Fibroblast of upper back skin (primary cell): ENCODE data around the gene CASZ1.

Experiments used
- DNase-seq: peaks from one replicate; pipeline ENCODE4 v3.0.0-alpha.2; 2013

The CASZ1 gene

DNA sequence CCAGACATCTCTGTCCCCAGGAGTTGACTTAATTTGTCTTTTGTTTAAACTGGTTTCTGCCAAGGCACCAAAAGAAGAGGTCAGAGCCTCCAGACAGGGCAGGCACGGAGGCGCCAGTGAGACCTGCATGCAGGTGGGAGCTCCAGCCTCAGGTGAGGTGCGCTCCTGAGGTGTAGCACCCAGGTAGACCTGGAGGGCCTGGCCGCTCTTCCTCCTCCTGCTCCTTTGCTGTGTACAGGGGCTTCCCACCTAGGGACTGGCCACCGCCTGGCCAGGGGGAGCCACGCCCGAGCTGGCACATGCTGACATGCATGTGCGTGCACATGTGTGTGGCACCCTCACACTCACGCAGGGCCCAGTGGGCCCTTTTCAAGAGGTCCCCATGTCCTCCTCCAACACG, 163.0 kb downstream of the CASZ1 start:
- DNase-seq: no peak

DNA sequence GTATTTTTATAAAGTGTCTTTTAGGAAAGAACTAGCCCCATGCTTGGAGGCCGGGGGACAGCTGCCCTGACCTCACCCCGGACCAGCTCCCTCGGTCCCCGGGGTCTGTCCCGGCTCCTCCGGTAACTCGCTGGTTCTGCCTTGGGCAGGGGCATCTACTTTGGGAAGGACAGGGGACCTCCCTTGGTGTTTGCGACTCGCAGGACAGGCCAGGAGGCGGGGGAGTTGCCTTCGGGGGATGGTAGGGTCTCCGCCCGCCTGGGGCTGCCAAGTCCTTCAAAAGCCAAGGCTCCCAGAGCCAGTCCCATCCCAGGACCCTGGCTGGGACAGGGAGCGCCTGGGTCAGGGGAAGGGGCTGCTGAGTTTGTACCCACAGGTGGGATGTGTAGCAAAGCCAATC, 163.8 kb downstream of the CASZ1 start:
- no peak for DNase-seq

DNA sequence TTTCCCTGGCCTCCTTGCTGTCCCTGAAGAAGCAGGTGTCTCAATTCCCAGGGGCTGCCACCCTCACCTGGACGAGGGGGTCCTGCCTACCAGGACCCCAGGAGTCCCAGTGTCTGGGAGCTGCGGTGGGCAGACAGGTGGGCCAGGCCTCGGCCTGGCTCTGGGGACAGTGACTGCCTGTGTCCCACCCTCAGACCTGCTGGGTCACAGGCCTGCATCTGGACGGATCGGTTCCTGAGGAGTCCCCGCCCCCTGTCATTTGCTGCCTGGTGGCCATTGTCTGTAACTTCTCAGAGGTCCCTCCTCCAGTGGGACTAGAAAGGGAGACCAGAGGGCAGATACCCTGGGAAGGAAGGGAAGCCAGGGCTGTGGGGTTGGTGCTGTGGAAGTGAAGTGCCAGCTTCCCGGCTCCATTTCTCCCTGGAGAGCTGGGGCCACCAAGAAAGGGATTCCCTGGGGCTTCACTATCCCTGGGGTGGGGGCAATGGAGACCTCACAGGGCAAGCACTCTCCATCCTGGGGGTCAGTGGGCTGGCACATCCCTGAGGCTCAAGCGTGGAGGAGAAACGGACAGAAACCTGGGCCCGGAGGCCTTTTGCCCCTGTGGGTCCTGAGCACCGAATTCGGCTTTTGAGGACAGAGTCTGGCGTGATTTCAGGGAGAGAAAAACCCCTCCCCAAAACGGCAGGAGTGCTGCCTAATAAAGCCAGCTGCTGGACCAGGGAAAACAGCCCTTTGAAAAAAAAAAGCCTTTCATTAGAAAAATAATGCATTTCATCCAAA, 164.4 kb downstream of the CASZ1 start:
- no peak for DNase-seq

DNA sequence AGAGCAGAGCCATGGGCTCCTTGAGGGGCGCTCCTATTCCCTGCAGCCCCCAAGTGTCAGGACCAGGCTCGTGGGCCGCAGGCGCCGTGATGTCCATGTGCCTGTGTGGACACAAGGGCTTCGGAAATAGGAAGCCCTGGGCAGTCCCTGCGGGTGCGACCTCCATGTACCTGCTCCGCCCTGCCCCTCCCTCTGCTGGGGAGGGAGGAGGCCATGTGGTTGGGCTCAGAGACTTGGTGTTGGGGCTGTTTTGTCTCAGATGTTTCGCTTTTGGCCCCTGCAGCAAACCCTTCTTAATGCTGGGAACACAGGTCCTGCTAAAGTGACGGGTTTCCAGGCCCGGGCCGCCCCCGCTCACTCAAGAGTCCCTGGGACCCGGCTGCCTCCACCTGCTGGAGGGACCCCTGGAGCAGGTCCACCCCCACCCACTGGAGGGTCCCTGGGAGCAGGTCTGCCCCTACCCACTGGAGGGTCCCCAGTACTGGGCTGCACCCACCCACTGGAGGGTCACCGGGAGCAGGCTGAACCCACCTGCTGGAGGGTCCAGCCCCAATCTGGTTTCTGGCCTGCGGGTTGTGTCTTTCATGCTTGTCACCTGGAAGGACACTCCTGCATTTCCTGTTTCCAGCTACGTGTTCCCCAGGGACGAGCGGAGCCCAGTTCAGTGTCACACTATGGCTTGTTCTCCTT, 165.2 kb downstream of the CASZ1 start:
- no peak for DNase-seq

DNA sequence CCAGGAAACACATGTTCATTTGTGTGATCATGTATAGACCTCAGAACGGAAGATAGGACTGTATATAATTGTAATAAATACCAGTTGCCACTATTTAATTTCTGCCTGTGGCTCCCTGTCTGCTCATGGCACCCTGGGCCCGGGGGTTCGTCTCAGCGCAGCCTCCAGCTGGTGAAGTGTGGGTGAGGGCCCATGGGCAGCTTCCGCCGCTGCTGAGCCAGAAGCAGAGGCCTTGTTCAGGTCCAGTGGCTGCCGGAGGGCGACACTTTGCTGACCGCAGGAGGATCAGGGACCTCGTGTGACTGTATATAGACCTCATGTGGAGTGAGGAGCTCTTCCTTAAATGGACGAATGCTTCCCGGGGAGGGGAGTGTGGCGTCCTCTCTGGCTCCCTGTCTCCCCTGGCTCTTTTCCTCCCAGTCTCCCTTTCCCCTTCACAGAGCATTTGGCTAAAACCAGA, 165.8 kb downstream of the CASZ1 start:
- no peak for DNase-seq

DNA sequence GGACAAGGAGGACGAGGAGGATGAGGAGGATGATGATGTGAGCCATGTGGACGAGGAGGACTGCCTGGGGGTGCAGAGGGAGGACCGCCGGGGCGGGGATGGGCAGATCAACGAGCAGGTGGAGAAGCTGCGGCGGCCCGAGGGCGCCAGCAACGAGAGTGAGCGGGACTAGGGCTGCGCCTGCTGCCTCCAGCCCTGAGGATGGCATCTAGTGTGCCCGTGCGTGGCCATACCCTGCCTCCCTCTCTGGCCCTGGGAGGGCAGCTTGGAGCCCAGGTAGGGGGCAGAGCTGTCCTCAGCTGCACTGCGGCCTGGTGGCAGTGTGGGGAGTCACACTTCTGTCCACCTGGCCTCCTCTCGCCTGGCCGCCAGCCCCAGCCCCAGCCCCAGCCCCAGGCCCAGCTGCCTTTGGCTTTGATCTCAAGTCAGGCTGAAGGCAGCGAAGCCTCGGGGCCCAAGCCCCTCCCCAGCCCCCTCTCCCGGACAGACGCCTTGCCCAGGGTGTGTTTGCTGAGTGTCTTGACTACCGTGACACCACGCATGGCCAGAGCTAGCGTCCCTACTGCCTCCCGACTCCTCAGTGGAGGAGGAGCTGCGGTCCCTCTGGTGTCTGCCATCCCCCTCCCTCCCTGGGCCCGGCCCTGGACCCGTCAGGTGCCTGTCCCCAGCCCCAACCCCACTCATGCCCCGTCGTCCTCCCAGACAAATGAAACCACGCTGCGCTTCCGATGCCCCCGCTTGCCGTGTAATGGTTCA, 166.5 kb downstream of the CASZ1 start:
- no peak for DNase-seq

DNA sequence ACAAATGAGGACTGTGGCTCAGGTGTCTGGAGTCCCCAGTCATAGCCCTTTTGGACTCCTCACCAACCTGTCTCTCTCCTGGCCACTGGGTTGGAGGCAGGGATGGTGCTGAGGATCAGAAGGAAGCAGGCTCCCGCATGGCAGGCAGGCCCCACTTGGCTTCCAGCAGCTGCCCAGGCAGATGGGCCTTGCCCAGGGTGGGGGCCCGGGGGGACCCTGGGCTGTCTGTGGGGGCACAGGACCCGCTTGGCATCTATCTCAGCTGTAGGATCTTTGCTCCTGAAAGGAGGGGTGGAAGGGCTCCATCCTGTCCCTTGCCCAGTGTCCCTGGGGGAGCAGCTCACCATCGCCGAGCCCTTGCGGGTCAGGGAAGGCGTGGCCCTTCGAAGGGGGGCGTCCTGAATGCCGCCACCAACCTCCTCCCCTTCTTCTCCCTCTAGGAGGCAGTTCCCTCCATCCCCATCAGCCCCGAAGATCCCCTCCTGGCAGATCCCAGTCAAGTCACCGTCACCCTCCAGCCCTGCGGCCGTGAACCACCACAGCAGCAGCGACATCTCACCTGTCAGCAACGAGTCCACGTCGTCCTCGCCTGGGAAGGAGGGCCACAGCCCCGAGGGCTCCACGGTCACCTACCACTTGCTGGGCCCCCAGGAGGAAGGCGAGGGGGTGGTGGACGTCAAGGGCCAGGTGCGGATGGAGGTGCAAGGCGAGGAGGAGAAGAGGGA, 167.2 kb downstream of the CASZ1 start:
- no peak for DNase-seq

DNA sequence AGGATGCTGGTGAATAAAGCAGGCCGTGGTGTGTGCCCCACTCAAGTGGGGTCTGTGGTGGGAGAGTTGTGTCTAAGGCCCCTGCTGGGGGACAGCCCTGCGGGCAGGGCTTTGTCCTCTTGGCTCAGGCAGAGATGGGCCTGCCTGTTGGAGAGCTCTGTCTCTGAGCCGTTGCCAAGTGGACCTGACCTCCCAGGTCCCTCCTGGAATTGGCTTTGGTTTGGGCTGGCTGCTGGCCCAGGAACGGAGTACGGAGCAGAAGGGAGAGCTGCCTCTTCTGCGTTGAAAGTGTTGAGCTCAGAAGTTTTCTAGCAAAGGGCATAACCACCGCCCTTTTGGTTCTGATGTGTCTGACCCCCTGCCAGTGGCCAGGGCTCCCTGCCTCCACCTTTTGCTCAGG, 167.8 kb downstream of the CASZ1 start:
- peak; percentile 40 for DNase-seq

DNA sequence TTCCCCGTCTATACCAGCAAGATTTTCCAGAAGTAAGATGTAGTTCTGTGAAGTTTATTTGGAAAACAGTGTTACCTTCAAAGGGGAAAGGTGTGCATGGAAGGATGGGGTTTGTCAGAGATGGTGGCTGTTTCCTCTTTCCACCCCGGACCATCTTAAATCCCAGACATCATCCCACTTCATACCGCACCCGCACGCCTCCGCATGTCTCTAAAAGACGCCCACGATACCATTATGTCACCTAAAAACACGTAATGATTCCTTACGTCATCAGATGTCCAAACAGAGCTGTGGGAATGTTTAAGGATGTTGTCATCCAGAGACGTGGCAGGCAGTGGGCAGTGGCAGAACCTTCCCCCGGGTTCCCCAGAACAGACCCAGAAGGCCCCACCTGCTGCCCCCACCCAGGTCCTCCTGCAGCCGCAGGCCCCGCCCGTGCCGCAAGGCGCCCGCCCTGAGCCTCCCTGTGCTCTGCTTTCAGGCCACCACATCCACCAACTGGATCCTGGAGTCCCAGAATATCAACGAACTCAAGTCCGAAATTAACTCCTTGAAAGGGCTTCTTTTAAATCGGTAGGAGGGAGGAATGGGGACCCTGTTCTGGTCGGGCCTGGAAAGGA, 169.5 kb downstream of the CASZ1 start:
- no peak for DNase-seq

DNA sequence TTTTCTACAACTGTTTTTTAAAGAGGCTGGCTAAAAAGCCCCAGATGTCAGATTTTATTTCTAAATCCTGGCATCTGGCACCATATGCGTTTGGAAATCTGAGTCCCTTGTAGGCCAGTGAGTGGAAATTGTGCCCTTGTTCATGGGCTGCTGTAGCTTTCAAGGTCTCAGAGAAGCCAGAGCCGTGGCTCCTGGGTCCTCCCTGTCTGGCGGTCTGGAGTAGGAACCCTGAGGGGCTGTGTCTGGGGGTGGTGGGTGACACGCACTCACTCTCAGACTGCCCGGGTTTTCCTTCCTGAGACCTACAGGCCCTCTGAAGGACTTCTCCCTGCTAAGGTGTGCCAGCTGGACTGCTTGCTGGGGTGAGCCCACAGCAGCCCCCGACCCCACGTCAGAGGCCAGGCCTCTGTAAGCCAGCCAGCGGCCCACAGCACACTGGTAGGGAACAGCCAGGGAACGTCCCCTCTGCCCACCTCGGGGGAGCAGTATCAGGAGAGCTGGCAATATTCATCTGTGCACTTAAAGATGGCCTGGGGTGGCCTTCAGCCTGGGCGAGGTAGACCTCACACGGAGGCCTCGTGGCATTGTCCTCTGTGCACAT, 170.2 kb downstream of the CASZ1 start:
- DNase-seq: no peak

DNA sequence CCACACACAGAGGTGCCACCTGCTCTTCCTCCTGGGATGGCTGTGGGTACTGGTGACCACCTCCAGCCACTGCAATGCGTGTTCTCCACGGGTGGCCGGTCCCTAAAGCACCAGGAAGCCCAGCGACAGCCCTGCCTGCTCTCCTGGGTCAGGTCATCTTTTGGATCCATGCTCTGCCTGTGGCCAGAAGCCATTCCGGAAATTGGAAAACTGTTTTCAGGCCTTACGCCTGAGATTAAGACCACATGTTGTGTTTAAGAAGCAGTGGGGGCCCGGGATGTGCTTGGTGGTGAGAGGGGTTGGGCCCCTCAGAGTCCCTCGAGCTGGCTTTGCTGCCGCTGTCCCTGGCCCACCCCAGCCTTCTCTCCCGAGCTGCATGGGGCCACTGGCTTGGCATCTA, 170.9 kb downstream of the CASZ1 start:
- peak; percentile 35 for DNase-seq

DNA sequence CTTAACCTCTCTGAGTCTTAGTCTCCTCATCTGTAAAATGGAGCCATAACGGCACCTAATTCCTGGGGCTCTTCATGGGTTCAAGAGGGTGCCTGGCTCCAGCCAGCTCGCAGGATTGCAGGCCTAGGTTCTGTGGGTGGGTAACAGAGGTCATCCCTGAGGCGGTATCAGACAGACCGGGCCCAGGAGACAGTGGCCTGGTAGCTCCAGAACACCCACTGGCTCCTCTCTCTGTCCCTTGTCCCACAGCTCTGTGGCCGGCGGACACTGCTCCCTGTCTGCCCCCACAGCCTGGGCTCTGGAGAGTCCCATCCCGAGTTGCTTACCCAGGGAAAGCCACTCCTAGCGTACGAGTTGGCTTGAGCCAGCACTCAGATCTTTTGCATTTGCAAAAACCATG, 171.4 kb downstream of the CASZ1 start:
- no peak for DNase-seq

DNA sequence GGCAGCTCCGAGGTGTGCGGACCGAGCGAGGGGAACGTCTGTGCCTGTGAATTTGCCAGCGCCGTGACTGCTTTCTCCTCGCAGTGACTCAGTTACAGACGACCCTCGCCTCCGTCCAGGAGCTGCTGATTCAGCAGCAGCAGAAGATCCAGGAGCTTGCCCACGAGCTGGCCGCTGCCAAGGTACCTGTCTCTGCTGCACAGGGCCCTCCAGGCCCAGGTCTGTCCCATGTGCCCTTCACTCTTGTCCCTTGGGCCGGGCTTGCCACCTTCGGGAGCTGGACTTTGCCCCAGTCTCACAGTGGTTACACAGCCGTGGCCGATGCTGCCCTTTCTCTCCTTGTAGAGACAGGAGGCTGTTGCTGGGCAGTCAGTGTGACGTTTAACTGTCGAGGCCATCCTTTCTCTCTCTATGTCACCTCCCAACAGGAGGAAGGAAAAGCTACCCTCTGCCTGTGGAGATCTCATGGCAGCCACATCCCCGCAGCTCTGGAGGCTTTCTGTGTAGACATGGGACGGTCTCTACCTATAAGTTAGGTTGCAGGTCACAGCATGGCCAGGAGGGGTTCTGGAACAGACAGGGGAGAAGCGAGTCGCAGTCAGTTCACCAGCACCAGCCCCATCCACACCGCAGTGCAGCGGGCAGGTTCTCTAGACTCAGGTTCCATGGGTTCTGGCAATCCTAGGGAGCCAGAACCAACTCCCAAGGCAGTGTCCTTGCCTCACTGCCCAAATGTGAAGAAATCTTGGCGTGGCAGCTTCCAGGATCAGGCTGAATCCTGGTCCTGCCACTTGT, 172.0 kb downstream of the CASZ1 start:
- no peak for DNase-seq

DNA sequence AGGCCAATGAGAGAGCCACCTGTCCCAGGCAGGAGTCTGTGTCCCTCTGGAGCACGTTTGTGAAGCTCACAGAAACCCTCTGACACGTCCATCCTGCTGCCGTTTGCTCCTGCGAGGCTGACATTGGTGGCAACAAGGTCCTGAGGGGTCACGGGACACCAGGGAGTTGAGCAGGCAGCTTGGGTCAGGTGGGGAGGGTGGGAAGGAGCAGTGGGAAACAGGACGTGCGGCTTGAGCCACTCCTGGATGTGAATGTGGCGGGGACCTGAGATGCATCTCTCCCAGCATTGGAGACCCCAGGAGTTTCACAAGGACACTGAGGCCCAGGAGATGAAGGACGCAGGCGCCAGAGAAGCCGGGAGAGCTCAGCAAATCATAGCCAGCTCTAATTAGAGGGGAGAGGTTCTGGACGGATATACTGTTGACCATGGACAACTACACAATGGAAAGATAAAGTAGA, 172.7 kb downstream of the CASZ1 start:
- no peak for DNase-seq

DNA sequence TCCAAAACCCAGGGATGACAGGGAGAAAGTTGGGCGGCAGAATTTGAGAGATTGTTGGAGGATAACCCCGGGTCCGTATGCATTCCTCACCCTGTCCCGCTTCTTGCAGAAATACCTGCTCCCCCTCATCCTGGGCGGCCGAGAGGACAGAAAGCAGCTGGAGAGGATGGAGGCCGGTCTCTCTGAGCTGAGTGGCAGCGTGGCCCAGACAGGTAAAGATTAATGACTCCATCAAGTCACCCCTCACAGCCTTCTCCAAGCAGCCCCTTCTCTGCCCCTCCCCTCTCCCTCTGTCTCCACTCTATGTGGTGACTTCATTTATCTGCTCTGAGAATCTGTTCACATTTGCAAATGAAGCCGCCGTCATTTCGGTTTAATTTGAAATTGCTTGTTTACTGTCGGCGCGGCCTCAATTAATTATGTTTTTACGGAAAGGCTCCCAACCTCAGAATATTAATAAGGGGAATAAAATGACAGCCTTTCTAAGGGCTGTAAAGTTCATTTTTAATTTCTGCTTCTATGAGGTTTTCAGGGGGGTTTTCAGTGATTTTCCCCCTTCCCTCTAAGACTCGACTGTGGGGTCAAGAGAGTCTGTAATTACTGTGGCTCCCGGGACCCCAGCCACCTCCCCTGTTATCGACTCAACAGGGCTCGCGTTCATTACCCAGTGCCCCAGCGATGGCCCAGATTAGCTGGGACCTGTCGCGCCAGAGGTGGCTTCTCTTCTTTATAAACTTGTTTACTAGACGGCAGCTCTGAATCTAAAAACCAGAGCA, 173.3 kb downstream of the CASZ1 start:
- DNase-seq: no peak

DNA sequence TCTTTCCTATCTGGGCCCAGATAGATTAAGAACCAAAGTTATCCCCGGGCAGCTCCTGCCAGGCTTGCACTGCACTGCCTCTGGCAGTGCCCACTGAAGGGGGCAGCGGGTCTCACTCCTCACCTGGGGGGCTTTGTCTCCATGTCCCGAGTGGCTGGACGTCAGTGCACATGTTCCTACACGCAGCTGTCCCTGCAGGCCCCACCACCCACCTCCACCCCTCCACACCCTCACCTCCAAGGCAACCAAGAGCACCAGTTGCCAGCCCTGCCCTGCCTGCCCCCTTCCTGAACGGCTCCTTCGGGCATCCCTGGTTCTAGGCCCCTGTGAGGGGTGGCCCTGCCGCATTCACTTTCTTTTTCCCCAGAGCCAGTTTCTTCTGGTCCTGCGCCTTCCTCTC, 174.5 kb downstream of the CASZ1 start:
- DNase-seq: no peak

DNA sequence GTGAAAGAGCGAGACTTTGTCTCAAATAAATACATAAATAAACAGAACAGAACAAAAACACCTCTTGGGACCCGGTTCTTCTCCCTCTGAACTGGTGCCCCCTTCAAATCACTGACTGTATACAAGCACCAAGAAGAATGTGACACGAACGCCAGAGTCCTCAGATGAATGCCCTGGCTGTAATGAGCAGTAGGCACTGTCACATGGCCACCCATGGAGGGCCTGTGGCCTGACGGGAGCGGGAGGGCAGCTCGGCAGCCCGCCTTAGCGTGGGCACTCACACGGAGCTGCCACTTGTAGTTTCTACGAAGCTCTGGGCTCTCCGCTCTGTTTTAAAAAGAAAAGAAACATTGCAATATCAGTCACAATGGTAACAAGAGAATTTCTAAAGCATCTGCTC, 175.7 kb downstream of the CASZ1 start:
- DNase-seq: no peak

DNA sequence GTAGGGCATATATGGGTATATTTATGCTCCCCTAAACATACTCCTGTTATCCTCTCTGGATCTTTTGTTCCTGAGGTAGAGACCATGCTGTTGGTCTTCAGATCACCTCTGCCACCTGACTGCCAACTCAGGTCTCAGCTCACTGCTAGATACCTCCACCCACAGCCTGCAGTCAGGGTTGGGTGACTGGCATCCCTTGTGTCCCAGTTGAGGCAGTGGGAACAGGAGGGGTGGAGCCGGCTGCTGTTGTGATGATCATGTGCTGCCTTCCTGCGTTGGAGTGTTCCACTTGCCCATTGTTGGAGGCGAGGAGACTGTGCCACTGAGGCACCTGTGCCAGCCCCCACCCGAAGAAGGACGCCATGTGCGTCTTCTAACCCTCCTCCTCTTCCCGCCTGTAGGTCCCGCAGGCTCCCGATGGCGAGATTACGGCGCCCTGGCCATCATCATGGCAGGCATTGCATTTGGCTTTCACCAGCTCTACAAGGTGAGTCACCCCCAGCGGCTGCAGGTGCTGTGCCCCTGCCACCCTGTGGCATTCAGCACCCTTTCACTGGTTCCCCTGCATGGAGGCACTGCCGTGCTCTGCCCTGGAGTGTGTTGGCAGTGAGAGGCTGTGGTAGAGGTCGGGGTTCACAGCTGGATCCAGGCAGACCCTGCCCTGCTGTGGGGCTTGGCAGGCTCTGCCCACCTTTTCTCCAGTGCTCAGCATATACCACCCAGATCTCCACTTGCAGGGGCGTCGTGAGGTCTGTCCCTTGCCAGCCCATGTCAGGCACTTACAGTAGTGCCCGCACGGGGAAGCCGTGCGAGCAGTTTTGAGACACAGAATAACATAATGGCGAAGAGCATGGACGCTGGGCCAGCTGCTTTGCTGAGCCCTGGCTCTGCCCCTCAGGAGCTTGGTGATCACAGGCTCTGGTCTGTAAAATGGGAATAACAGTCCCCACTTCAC, 178.2 kb downstream of the CASZ1 start:
- DNase-seq: no peak

DNA sequence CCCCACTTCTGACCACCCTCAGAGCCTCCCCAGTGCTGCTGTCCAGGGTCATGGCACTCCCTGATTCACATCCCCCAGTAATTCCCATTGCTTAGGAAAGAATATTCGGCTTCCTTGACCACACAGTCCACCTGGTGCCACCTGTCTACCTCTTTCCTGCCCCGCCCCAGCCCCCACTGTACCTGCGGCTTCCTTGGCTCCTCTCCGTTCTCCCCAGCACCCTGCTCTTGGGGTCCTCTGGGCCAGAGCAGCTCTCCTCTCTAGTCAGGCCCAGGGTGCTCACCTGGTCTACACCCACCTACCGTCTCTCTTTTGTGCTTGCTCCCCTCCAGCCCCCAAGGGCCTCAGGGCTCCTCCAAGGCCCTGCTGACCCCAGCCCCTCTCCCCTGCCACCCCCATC, 179.1 kb downstream of the CASZ1 start:
- no peak for DNase-seq
